ENCODE results near the gene EXOSC2.

The EXOSC2 gene

GRCh38 chr9:130699047-130699446 is 5.5 kb downstream of the EXOSC2 start:
- no peak for DNase-seq

GRCh38 chr9:130701059-130702022 is 7.8 kb downstream of the EXOSC2 start:
- peak; percentile 77 for DNase-seq

- no peak for DNase-seq
Measured at GRCh38 chr9:130703501-130703900, 9.9 kb downstream of the EXOSC2 start.

GRCh38 chr9:130707225-130707976 is 13.8 kb downstream of the EXOSC2 start:
- peak; percentile 62 for DNase-seq

GRCh38 chr9:130710822-130711352 is 17.3 kb downstream of the EXOSC2 start:
- no peak for DNase-seq

GRCh38 chr9:130711469-130711868 is 17.9 kb downstream of the EXOSC2 start:
- no peak for DNase-seq

- DNase-seq: peak; percentile 99
Measured at GRCh38 chr9:130712564-130713285, 19.1 kb downstream of the EXOSC2 start.

- no peak for DNase-seq
Measured at GRCh38 chr9:130713286-130713960, 19.8 kb downstream of the EXOSC2 start.

GRCh38 chr9:130714586-130715110 is 21.1 kb downstream of the EXOSC2 start:
- DNase-seq: no peak

GRCh38 chr9:130715270-130715669 is 21.7 kb downstream of the EXOSC2 start:
- DNase-seq: no peak

- no peak for DNase-seq
Measured at GRCh38 chr9:130718562-130718961, 25.0 kb downstream of the EXOSC2 start.

GRCh38 chr9:130720762-130721161 is 27.2 kb downstream of the EXOSC2 start:
- no peak for DNase-seq

GRCh38 chr9:130728721-130729120 is 35.1 kb downstream of the EXOSC2 start:
- no peak for DNase-seq

GRCh38 chr9:130729145-130729544 is 35.6 kb downstream of the EXOSC2 start:
- no peak for DNase-seq

- DNase-seq: no peak
Measured at GRCh38 chr9:130731355-130731754, 37.8 kb downstream of the EXOSC2 start.

GRCh38 chr9:130732136-130732535 is 38.6 kb downstream of the EXOSC2 start:
- DNase-seq: no peak

GRCh38 chr9:130732793-130733221 is 39.2 kb downstream of the EXOSC2 start:
- no peak for DNase-seq

GRCh38 chr9:130735566-130735965 is 42.0 kb downstream of the EXOSC2 start:
- no peak for DNase-seq

- no peak for DNase-seq
Measured at GRCh38 chr9:130736834-130737233, 43.3 kb downstream of the EXOSC2 start.

GRCh38 chr9:130738281-130738680 is 44.7 kb downstream of the EXOSC2 start:
- DNase-seq: no peak

- DNase-seq: no peak
Measured at GRCh38 chr9:130739081-130739480, 45.5 kb downstream of the EXOSC2 start.

Measured in retina (tissue), 1 donor.